ENCODE results near the gene PTPRM. TPM values are rescaled to one million over a fixed set of nuclear protein-coding genes. Genes with fewer than 3 reads are reported as not detected.

PTPRM gene
- total and polyA plus RNA-seq, 2 donors (not counting 3 experiments of a cell fraction or from before 2014, with no cell fraction given), result 37.4 to 43.7 TPM

GRCh38 chr18:8249811-8250210, 682.7 kb downstream of the PTPRM start:
- no TSS peak for BruUV-seq (replicated peaks)
- H3K79me2 ChIP-seq (ENCODE audit: control insufficient read depth, insufficient read depth, low read length), result no peaks in the 10 kb centered on the region
- no peaks in the 10 kb centered on the region for H4K20me1 ChIP-seq (replicated peaks; ENCODE audit: control insufficient read depth, extremely low read depth, insufficient read depth, low read length)
- TF ChIP-seq CTCF (IDR thresholded peaks at IDR 0.05; ENCODE audit: extremely low read depth in 1 of 2, insufficient read depth in 1 of 2, low read depth in 1 of 2, low read length in 2 of 2) (no peak), JUN (IDR thresholded peaks at IDR 0.05; ENCODE audit: borderline replicate concordance, insufficient read depth, insufficient read length, low read depth) (no peak), POLR2AphosphoS5 (IDR thresholded peaks at IDR 0.05; ENCODE audit: insufficient read depth, low read depth, low read length) (no peak), POLR2A (IDR thresholded peaks at IDR 0.05; ENCODE audit: low read depth, low read length) (no peak), MAX (IDR thresholded peaks at IDR 0.05; ENCODE audit: insufficient read depth, insufficient read length) (no peak), EZH2 (IDR thresholded peaks at IDR 0.05; ENCODE audit: borderline replicate concordance, low read depth, low read length, severe bottlenecking) (no peak)
- H3K4me2 ChIP-seq (ENCODE audit: insufficient read depth, low read length), result no peak overlapping the region
- POLR2A ChIA-PET, result no interaction called here
- no peaks in the 10 kb centered on the region for H3K36me3 ChIP-seq (ENCODE audit: control insufficient read depth in 2 of 2, extremely low read depth in 1 of 2, insufficient read depth in 2 of 2, low read length in 2 of 2)
- H3K9ac ChIP-seq (replicated peaks; ENCODE audit: extremely low read depth, insufficient read depth, low read length), result no peak overlapping the region
- H2AFZ ChIP-seq (ENCODE audit: low read depth, low read length), result no peak overlapping the region
- FAIRE-seq (no peak), DNase-seq (ENCODE audit: low read depth, low spot score) (no peak)
- intact Hi-C loops (cut with micrococcal nuclease) (no loop called here), dilution Hi-C loops (cut with MboI; ENCODE audit: extremely low pct_ligation_motif_present, low sequenced_read_pairs) (no loop called here)
- no peaks in the 10 kb centered on the region for H3K9me3 ChIP-seq (replicated peaks; ENCODE audit: control insufficient read depth, insufficient read depth, low read length)
- no peaks in the 10 kb centered on the region for H3K4me1 ChIP-seq (ENCODE audit: control insufficient read depth, extremely low read depth, insufficient read depth, low read length)
- H3K27me3 ChIP-seq (ENCODE audit: control insufficient read depth in 2 of 2, insufficient read depth in 2 of 2, low read length in 2 of 2), result no peaks in the 10 kb centered on the region
- no peak overlapping the region for H3K4me3 ChIP-seq (replicated peaks in 1 of 3; ENCODE audit: insufficient read depth in 1 of 3, low read depth in 1 of 3, low read length in 3 of 3)
- no peaks in the 10 kb centered on the region for H3K9me1 ChIP-seq (replicated peaks; ENCODE audit: control insufficient read depth, extremely low read depth, insufficient read depth, low read length)
- CTCF ChIA-PET, result interaction anchor here (1.4 kb wide), 1 partner anchor 13 kb away, joined by 5 read pairs; no protein-coding TSS in a partner anchor
- no peak overlapping the region for H3K27ac ChIP-seq (ENCODE audit: insufficient read depth, low read depth, low read length)

DNA sequence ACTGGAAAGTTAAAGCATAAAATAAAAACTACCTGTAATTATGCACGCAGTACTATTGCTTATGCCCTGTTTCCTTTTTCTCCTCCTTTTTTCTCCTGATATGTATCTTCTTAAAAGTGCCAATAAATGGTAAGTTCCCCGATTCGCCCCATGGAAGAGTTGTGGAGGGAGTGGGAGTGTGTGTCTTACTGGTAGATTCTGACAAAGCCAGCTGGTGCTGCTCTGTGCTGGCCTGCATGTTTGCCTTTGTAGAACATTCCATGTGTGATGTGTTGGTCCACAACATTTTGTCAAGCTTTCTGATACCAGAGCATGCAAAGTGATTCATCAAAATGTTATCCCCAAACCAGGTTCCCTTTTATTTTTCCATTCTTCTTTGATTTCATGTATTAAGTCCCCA, 685.3 kb downstream of the PTPRM start:
- Histone ChIP-seq H3K36me3 (ENCODE audit: control insufficient read depth in 2 of 2, extremely low read depth in 1 of 2, insufficient read depth in 2 of 2, low read length in 2 of 2) (no peaks in the 10 kb centered on the region), H3K9me3 (replicated peaks; ENCODE audit: control insufficient read depth, insufficient read depth, low read length) (no peaks in the 10 kb centered on the region), H3K27ac (ENCODE audit: insufficient read depth, low read depth, low read length) (no peak overlapping the region), H3K4me1 (ENCODE audit: control insufficient read depth, extremely low read depth, insufficient read depth, low read length) (no peaks in the 10 kb centered on the region), H4K20me1 (replicated peaks; ENCODE audit: control insufficient read depth, extremely low read depth, insufficient read depth, low read length) (no peaks in the 10 kb centered on the region), H3K9me1 (replicated peaks; ENCODE audit: control insufficient read depth, extremely low read depth, insufficient read depth, low read length) (no peaks in the 10 kb centered on the region), H2AFZ (ENCODE audit: low read depth, low read length) (no peak overlapping the region), H3K27me3 (ENCODE audit: control insufficient read depth in 2 of 2, insufficient read depth in 2 of 2, low read length in 2 of 2) (no peaks in the 10 kb centered on the region), H3K9ac (replicated peaks; ENCODE audit: extremely low read depth, insufficient read depth, low read length) (no peak overlapping the region), H3K79me2 (ENCODE audit: control insufficient read depth, insufficient read depth, low read length) (no peaks in the 10 kb centered on the region), H3K4me2 (ENCODE audit: insufficient read depth, low read length) (no peak overlapping the region), H3K4me3 (replicated peaks in 1 of 3; ENCODE audit: insufficient read depth in 1 of 3, low read depth in 1 of 3, low read length in 3 of 3) (no peak overlapping the region)
- BruUV-seq (replicated peaks), result no TSS peak
- intact Hi-C loops (cut with micrococcal nuclease) (no loop called here), dilution Hi-C loops (cut with MboI; ENCODE audit: extremely low pct_ligation_motif_present, low sequenced_read_pairs) (no loop called here)
- TF ChIP-seq POLR2AphosphoS5 (IDR thresholded peaks at IDR 0.05; ENCODE audit: insufficient read depth, low read depth, low read length) (no peak), CTCF (IDR thresholded peaks at IDR 0.05; ENCODE audit: extremely low read depth in 1 of 2, insufficient read depth in 1 of 2, low read depth in 1 of 2, low read length in 2 of 2) (no peak), GATA2 (IDR thresholded peaks at IDR 0.05; ENCODE audit: insufficient read depth, insufficient read length, low read depth, low read length) (no peak), JUN (IDR thresholded peaks at IDR 0.05; ENCODE audit: borderline replicate concordance, insufficient read depth, insufficient read length, low read depth) (no peak), MAX (IDR thresholded peaks at IDR 0.05; ENCODE audit: insufficient read depth, insufficient read length) (no peak), MYC (IDR thresholded peaks at IDR 0.05; ENCODE audit: low read depth, low read length) (no peak), EZH2 (IDR thresholded peaks at IDR 0.05; ENCODE audit: borderline replicate concordance, low read depth, low read length, severe bottlenecking) (no peak), POLR2A (IDR thresholded peaks at IDR 0.05; ENCODE audit: low read depth, low read length) (no peak), FOS (IDR thresholded peaks at IDR 0.05; ENCODE audit: borderline replicate concordance, insufficient read depth, low read length) (no peak)
- ChIA-PET CTCF (interaction anchor here (2.2 kb wide), 1 partner anchor 11 kb away, joined by 9 read pairs; no protein-coding TSS in a partner anchor), POLR2A (no interaction called here)
- DNase-seq (ENCODE audit: low read depth, low spot score) (no peak), FAIRE-seq (no peak)

All from endothelial cell of umbilical vein (primary cell).